Chondrocyte (in vitro differentiated cells): ENCODE data around the gene NCSTN. TPM values are rescaled to one million over a fixed set of nuclear protein-coding genes. Genes with fewer than 3 reads are reported as not detected.
"Not testable (repeated sequence)": the region's sequence is repeated elsewhere in the genome, so short reads cannot be mapped to it uniquely, and the experiment has no call there.

Source experiments
- DNase-seq: peaks from one replicate; pipeline ENCODE4 v3.0.0; 2021; ENCODE audit warnings: mixed read lengths, low spot score
- H3K27ac Mint-ChIP-seq: one replicate; pipeline ENCODE4 v1.8.0; 2021; ENCODE audit warnings: mild to moderate bottlenecking, moderate library complexity, mixed read lengths; ENCODE audit not compliant: unreplicated experiment
- H3K27me3 Mint-ChIP-seq: 2 replicates; pipeline ENCODE4 v1.8.0; 2021; ENCODE audit warnings: low read depth, mixed read lengths
- H3K36me3 Mint-ChIP-seq: 2 replicates; pipeline ENCODE4 v1.8.0; 2021; ENCODE audit warnings: low read depth, mixed read lengths
- H3K4me1 Mint-ChIP-seq: 2 replicates; pipeline ENCODE4 v1.8.0; 2021; ENCODE audit warnings: low read depth, mild to moderate bottlenecking, mixed read lengths
- H3K4me3 Mint-ChIP-seq: one replicate; pipeline ENCODE4 v1.8.0; 2021; ENCODE audit warnings: mild to moderate bottlenecking, moderate library complexity, mixed read lengths; ENCODE audit not compliant: unreplicated experiment
- H3K9me3 Mint-ChIP-seq: 2 replicates; pipeline ENCODE4 v1.8.0; 2021; ENCODE audit warnings: low read depth, mixed read lengths
- total RNA-seq: library from RNA; stranded (reverse); gene quantifications from 3 replicates; pipeline ENCODE4 v1.2.1, GENCODE V29; 2021
- TF ChIP-seq, protein P1 (sequence below): fragments of 200-600 bp; sonication (generic); IDR thresholded peaks from 2 replicates; pipeline ENCODE4 v1.5.0; 2021; ENCODE audit warnings: antibody characterized with exemption, mild to moderate bottlenecking, moderate library complexity

NCSTN gene
- total RNA-seq, 1 donor from 2014 or later = 94.6 TPM

DNA sequence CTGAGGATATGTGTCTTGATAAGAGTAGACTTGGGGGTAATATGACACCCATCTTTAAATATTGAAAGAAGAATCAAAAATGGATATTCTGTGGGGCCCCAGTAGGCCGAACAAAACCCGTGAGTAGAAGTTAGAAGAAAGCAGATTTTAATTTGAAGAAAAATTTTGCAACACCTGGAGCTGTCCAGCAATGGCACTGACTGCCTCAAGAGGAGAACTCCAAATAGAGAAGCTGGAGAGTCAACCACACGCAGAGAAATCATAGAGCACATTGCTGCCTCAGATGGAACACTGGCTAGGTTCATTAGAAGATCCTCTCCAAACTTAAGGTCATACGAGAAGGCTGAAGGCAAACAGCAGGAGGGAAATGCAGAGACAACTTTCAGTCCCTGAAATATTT lies 30.5 kb downstream of the NCSTN start:
- no peak overlapping the region for H3K4me3 Mint-ChIP-seq
- H3K27me3 Mint-ChIP-seq = peaks cover 5% of the 10 kb centered on the region
- TF ChIP-seq, protein P1, sequence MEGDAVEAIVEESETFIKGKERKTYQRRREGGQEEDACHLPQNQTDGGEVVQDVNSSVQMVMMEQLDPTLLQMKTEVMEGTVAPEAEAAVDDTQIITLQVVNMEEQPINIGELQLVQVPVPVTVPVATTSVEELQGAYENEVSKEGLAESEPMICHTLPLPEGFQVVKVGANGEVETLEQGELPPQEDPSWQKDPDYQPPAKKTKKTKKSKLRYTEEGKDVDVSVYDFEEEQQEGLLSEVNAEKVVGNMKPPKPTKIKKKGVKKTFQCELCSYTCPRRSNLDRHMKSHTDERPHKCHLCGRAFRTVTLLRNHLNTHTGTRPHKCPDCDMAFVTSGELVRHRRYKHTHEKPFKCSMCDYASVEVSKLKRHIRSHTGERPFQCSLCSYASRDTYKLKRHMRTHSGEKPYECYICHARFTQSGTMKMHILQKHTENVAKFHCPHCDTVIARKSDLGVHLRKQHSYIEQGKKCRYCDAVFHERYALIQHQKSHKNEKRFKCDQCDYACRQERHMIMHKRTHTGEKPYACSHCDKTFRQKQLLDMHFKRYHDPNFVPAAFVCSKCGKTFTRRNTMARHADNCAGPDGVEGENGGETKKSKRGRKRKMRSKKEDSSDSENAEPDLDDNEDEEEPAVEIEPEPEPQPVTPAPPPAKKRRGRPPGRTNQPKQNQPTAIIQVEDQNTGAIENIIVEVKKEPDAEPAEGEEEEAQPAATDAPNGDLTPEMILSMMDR = no peak
- H3K27ac Mint-ChIP-seq = no peak overlapping the region
- no peaks in the 10 kb centered on the region for H3K9me3 Mint-ChIP-seq
- peaks cover 10% of the 10 kb centered on the region for H3K4me1 Mint-ChIP-seq
- DNase-seq = no peak
- H3K36me3 Mint-ChIP-seq = no peaks in the 10 kb centered on the region

GRCh38 chr1:160374306-160375110 lies 31.3 kb downstream of the NCSTN start:
- Mint-ChIP-seq H3K27ac (no peak overlapping the region), H3K27me3 (peaks cover 12% of the 10 kb centered on the region), H3K9me3 (no peaks in the 10 kb centered on the region), H3K4me3 (no peak overlapping the region), H3K4me1 (peaks cover 10% of the 10 kb centered on the region), H3K36me3 (no peaks in the 10 kb centered on the region)
- DNase-seq = no peak
- TF ChIP-seq, protein P1 = no peak

- no peak overlapping the region for H3K27ac Mint-ChIP-seq
- H3K4me3 Mint-ChIP-seq = no peak overlapping the region
- H3K4me1 Mint-ChIP-seq = peaks cover 10% of the 10 kb centered on the region
- H3K36me3 Mint-ChIP-seq = no peaks in the 10 kb centered on the region
- no peaks in the 10 kb centered on the region for H3K9me3 Mint-ChIP-seq
- TF ChIP-seq, protein P1 = no peak
- DNase-seq = no peak
- H3K27me3 Mint-ChIP-seq = peaks cover 14% of the 10 kb centered on the region
Observed at GRCh38 chr1:160375788-160376524, 32.8 kb downstream of the NCSTN start.

DNA sequence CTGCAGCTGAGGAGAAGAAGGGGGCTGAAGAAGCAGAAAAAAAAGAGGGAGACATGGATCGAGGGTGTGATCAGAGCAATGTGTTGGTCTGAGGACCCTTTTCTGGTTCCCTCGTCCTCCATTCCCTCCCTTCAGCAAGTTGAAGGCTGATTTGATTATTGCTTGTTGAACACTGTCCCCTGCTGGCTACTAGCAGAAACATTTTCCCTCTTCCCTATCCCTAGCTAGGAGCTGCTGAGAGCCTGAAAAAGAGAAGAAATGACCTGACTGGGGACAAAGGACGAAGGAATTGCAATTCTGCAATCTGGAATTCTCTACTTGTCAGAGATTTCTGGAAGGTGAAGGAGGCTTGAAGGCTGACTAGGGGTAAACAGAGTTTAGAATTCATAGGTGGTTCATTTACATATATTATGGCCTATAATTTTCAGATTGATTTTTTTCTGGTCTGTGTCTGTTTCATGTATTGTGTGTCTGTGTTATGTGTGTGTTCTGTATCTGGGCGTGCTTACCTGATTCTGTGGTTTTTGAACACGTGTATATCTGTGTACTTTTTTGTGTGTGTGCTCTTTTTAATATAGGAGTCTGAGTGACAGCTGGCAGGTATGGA lies 33.4 kb downstream of the NCSTN start:
- H3K27ac Mint-ChIP-seq = no peak overlapping the region
- TF ChIP-seq, protein P1 = peak; percentile 91
- peaks cover 10% of the 10 kb centered on the region for H3K4me1 Mint-ChIP-seq
- peaks cover 14% of the 10 kb centered on the region for H3K27me3 Mint-ChIP-seq
- H3K9me3 Mint-ChIP-seq = no peaks in the 10 kb centered on the region
- H3K4me3 Mint-ChIP-seq = no peak overlapping the region
- no peak for DNase-seq
- no peaks in the 10 kb centered on the region for H3K36me3 Mint-ChIP-seq

- no peak overlapping the region for H3K27ac Mint-ChIP-seq
- peaks cover 10% of the 10 kb centered on the region for H3K4me1 Mint-ChIP-seq
- no peak overlapping the region for H3K4me3 Mint-ChIP-seq
- H3K36me3 Mint-ChIP-seq = no peaks in the 10 kb centered on the region
- H3K9me3 Mint-ChIP-seq = no peaks in the 10 kb centered on the region
- H3K27me3 Mint-ChIP-seq = peaks cover 17% of the 10 kb centered on the region
- no peak for DNase-seq
- TF ChIP-seq, protein P1 = no peak
Observed at GRCh38 chr1:160377585-160378206, 34.5 kb downstream of the NCSTN start.

DNA sequence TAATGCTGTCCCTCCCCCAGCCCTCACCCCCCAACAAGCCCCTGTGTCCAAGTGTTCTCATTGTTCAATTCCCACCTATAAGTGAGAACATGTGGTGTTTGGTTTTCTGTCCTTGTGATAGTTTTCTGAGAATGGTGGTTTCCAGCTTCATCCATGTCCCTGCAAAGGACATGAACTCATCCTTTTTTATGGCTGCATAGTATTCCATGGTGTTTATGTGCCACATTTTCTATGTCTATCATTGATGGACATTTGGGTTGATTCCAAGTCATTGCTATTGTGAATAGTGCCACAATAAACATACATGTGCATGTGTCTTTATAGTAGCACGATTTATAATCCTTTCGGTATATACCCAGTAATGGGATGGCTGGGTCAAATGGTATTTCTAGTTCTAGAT lies 41.6 kb downstream of the NCSTN start:
- H3K4me1 Mint-ChIP-seq, H3K36me3 Mint-ChIP-seq, DNase-seq, H3K4me3 Mint-ChIP-seq, H3K27ac Mint-ChIP-seq: not testable (repeated sequence)
- Mint-ChIP-seq H3K9me3 (peaks cover 18% of the 10 kb centered on the region), H3K27me3 (peaks cover 51% of the 10 kb centered on the region)

GRCh38 chr1:160388406-160388805 lies 45.2 kb downstream of the NCSTN start:
- not testable (repeated sequence) for DNase-seq, H3K4me3 Mint-ChIP-seq, H3K27ac Mint-ChIP-seq, H3K36me3 Mint-ChIP-seq, H3K4me1 Mint-ChIP-seq
- Mint-ChIP-seq H3K9me3 (peaks cover 18% of the 10 kb centered on the region), H3K27me3 (peaks cover 58% of the 10 kb centered on the region)
